Measurements from ENCODE around the gene PXYLP1.

Gene PXYLP1

DNA sequence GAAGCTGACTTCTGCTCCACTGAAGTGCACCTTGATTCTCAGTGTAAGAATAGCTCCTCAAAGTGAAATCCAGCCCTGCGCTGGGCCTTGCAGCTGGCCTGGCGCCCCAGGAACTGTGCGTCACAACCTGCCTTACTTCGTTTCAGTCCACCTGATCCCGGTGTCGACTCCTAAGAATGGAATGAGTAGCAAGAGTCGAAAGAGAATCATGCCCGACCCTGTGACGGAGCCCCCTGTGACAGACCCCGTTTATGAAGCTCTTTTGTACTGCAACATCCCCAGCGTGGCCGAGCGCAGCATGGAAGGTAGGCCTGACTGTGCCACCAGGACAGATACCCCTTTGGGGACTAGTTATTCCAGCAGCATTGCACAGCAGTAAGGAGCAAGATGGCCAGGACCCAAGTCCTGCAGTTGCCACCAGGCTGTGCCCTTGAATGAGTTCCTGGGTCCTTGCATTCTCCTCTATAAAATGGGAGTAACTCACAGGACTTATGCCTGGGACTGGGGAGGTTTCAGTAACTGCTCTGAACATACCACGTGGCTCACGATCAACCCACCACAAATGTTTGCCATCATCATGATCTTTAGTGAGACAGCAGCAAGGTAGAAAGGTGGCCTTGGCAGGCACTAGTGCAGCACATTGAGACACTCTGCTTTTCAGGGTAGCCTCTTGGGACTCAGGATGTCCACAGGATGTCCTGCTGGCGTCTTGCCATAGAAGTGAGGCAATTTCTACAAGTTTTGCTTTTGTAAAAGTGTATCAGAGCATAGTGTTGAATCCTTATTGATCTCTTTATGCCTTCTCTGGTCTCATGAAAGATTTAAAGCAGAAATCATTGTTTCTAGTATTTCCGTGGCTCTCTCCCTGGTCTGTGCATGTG is 46.8 kb downstream of the PXYLP1 start:
- H3K4me1 ChIP-seq (ENCODE audit: control insufficient read depth, insufficient read depth, low read length), result no peaks in the 10 kb centered on the region
- no peak for DNase-seq (ENCODE audit: low read depth, low spot score)
- WGBS (ENCODE audit: insufficient coverage, insufficient read length), result no CpG with 5 or more reads among the region's 17 CpGs
- H3K36me3 ChIP-seq (ENCODE audit: control insufficient read depth, insufficient read depth, low read length), result no peaks in the 10 kb centered on the region
- no peak overlapping the region for H3K27ac ChIP-seq (ENCODE audit: low read length)
- H3K27me3 ChIP-seq (ENCODE audit: control insufficient read depth, insufficient read depth, low read length), result no peaks in the 10 kb centered on the region
- H3K4me3 ChIP-seq (ENCODE audit: low read length), result no peak overlapping the region
- H3K9me3 ChIP-seq (ENCODE audit: control insufficient read depth, insufficient read depth, low read length), result no peaks in the 10 kb centered on the region

DNA sequence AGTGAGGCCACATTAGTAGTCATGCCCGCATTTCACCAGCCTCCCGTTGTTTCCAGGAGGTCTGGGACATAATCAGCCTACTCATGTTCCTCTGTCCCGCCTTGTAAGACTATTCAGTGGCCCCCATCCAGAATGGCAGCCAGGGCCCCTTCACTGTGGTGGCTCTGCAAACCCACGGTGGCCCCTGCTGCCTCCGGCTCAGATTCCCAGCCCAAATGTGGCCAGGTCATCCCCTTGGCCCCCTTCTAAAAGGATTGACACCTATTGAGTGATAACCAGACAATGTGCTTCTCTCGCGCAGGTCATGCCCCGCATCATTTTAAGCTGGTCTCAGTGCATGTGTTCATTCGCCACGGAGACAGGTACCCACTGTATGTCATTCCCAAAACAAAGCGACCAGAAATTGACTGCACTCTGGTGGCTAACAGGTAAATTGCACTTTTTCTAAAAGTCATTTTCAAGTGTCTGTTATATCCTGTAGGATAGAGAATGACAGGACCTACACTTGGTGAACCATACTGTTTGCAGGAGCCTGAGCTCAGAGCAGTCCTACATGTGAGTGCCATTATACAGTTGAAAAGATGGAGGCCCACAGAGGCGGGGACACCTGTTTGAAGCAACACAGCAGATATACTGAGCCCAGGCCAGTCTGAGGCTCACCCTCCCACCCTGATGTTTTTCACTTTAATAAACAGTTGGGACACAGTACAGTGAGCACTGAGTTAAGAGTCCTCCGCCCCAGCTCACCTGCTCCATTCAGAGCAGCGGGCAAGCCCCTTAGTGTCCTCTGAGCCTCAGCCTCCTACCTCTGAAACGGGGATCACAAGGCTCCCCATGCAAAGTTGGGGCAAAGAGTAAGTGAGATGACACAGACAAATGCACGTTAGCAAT is 47.7 kb downstream of the PXYLP1 start:
- H3K36me3 ChIP-seq (ENCODE audit: control insufficient read depth, insufficient read depth, low read length), result no peaks in the 10 kb centered on the region
- H3K27me3 ChIP-seq (ENCODE audit: control insufficient read depth, insufficient read depth, low read length), result no peaks in the 10 kb centered on the region
- peak; percentile 9 for DNase-seq (ENCODE audit: low read depth, low spot score)
- no peaks in the 10 kb centered on the region for H3K9me3 ChIP-seq (ENCODE audit: control insufficient read depth, insufficient read depth, low read length)
- H3K4me1 ChIP-seq (ENCODE audit: control insufficient read depth, insufficient read depth, low read length), result no peaks in the 10 kb centered on the region
- H3K4me3 ChIP-seq (ENCODE audit: low read length), result no peak overlapping the region
- H3K27ac ChIP-seq (ENCODE audit: low read length), result no peak overlapping the region
- no CpG with 5 or more reads among the region's 16 CpGs for WGBS (ENCODE audit: insufficient coverage, insufficient read length)

DNA sequence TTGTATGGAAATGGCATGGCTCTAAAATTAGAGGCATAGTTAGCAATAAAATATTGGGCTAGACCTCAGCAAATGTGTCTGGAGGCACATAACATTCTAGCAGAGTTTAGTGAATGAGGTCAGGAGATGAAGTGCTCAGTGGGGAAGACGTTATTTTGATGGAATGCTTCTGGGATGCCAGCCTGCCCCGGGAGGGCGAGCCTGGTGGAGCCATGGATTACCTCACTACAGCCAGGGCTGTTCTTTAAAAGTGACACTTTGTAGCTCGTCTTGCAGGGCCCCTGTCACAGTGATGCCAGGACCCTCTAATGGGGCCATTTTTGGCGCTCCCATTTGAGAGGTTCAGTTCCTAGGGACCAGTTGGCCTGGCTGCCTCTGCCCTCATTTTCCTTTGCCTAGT is 48.5 kb downstream of the PXYLP1 start:
- Histone ChIP-seq H3K27ac (ENCODE audit: low read length) (no peak overlapping the region), H3K36me3 (ENCODE audit: control insufficient read depth, insufficient read depth, low read length) (no peaks in the 10 kb centered on the region; the same call in 1 of the 2 replicates), H3K4me1 (ENCODE audit: control insufficient read depth, insufficient read depth, low read length) (no peaks in the 10 kb centered on the region), H3K27me3 (ENCODE audit: control insufficient read depth, insufficient read depth, low read length) (no peaks in the 10 kb centered on the region), H3K4me3 (ENCODE audit: low read length) (no peak overlapping the region), H3K9me3 (ENCODE audit: control insufficient read depth, insufficient read depth, low read length) (no peaks in the 10 kb centered on the region)
- no peak for DNase-seq (ENCODE audit: low read depth, low spot score)
- WGBS (ENCODE audit: insufficient coverage, insufficient read length), result no CpG with 5 or more reads among the region's 5 CpGs

DNA sequence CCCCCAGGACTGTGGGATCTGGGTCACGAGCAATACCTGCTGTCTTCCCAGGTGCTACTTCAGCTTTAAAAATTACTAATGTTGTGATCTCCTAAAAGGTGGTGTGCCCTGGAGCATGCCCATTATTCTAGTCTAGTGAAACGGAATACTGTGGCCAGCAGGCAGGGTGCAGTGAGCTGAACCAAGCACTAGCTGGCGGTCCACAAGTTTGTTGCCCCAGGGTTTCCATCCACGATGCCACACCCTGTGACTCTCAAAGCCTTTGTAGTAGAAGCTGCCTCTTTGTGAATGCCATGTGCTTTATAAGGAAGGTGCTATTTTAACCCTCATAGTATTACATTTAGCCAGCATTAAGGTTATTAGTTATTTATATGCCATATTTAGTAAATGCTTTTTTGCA is 49.1 kb downstream of the PXYLP1 start:
- Histone ChIP-seq H3K36me3 (ENCODE audit: control insufficient read depth, insufficient read depth, low read length) (no peaks in the 10 kb centered on the region; the same call in 1 of the 2 replicates), H3K4me3 (ENCODE audit: low read length) (no peak overlapping the region), H3K4me1 (ENCODE audit: control insufficient read depth, insufficient read depth, low read length) (no peaks in the 10 kb centered on the region), H3K27ac (ENCODE audit: low read length) (no peak overlapping the region), H3K9me3 (ENCODE audit: control insufficient read depth, insufficient read depth, low read length) (no peaks in the 10 kb centered on the region), H3K27me3 (ENCODE audit: control insufficient read depth, insufficient read depth, low read length) (no peaks in the 10 kb centered on the region)
- WGBS (ENCODE audit: insufficient coverage, insufficient read length), result no CpG with 5 or more reads among the region's 4 CpGs
- no peak for DNase-seq (ENCODE audit: low read depth, low spot score)

DNA sequence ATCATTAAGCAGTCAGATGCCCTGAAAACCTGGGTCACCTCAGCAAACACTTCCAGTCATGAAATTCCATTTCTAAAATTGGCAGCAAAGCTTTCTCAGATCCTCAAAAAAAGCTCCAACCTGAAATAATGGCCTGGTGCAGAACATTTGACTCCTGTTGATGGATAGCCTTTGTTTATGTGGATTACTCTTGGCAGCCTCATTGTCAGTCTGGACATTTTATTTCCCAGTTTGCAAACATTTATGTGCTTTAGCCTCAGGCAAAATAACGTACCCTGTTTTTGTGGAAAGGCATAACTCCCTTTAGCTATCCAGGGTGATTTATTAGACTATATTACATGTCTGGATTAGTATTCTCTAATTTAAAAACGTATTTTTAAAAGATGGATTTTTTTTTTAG is 53.9 kb downstream of the PXYLP1 start:
- no CpG with 5 or more reads among the region's 2 CpGs for WGBS (ENCODE audit: insufficient coverage, insufficient read length)

DNA sequence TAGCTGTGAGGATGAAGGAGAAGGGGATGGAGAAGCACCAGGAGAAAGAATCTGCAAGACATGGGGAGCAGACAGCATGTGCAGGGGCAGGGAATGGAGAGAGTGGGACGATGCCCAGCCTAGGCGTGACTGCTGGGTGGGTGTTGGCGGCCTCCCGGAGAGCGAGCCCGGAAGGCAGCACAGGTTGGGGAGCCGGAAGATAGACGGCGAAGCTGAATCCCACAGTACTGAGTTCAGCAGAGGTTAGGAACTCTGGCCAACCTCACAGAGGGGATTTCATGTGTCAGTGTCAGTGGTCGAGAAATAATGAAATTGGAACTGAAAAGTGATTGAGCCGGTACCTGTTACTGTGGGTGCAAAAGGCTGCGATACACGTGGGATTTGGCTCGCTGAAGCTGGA is 55.2 kb downstream of the PXYLP1 start:
- WGBS (ENCODE audit: insufficient coverage, insufficient read length), result no CpG with 5 or more reads among the region's 14 CpGs
- H3K4me1 ChIP-seq (ENCODE audit: control insufficient read depth, insufficient read depth, low read length), result no peaks in the 10 kb centered on the region
- no peak overlapping the region for H3K27ac ChIP-seq (ENCODE audit: low read length)

More for the DNA sequence above, 53.9 kb downstream of the PXYLP1 start:
- Histone ChIP-seq H3K27ac (ENCODE audit: low read length) (no peak overlapping the region), H3K4me3 (ENCODE audit: low read length) (no peak overlapping the region), H3K36me3 (ENCODE audit: control insufficient read depth, insufficient read depth, low read length) (no peaks in the 10 kb centered on the region; the same call in 1 of the 2 replicates), H3K9me3 (ENCODE audit: control insufficient read depth, insufficient read depth, low read length) (no peaks in the 10 kb centered on the region), H3K27me3 (ENCODE audit: control insufficient read depth, insufficient read depth, low read length) (no peaks in the 10 kb centered on the region), H3K4me1 (ENCODE audit: control insufficient read depth, insufficient read depth, low read length) (no peaks in the 10 kb centered on the region)
- DNase-seq (ENCODE audit: low read depth, low spot score), result no peak

DNA sequence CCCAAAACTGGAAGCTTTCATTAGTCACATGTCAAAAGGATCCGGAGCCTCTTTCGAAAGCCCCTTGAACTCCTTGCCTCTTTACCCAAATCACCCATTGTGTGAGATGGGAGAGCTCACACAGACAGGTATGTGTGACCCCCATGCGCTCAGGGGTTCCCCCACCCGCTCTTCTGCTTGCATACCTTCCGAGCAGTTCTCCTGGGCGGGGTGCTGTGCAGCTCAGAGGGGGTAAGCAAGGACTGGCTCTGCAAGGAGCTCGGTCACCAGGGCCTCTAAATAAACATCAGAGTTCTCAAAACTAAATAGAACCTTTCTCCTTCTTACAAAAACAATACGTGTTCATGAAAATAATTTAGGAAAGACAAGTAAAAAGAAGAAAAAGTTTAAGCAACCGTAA is 55.7 kb downstream of the PXYLP1 start:
- H3K4me1 ChIP-seq (ENCODE audit: control insufficient read depth, insufficient read depth, low read length), result no peaks in the 10 kb centered on the region

More for the DNA sequence above, 55.2 kb downstream of the PXYLP1 start:
- H3K36me3 ChIP-seq (ENCODE audit: control insufficient read depth, insufficient read depth, low read length), result no peaks in the 10 kb centered on the region; the same call in 1 of the 2 replicates
- no peaks in the 10 kb centered on the region for H3K9me3 ChIP-seq (ENCODE audit: control insufficient read depth, insufficient read depth, low read length)
- no peak overlapping the region for H3K4me3 ChIP-seq (ENCODE audit: low read length)
- H3K27me3 ChIP-seq (ENCODE audit: control insufficient read depth, insufficient read depth, low read length), result no peaks in the 10 kb centered on the region
- no peak for DNase-seq (ENCODE audit: low read depth, low spot score)

DNA sequence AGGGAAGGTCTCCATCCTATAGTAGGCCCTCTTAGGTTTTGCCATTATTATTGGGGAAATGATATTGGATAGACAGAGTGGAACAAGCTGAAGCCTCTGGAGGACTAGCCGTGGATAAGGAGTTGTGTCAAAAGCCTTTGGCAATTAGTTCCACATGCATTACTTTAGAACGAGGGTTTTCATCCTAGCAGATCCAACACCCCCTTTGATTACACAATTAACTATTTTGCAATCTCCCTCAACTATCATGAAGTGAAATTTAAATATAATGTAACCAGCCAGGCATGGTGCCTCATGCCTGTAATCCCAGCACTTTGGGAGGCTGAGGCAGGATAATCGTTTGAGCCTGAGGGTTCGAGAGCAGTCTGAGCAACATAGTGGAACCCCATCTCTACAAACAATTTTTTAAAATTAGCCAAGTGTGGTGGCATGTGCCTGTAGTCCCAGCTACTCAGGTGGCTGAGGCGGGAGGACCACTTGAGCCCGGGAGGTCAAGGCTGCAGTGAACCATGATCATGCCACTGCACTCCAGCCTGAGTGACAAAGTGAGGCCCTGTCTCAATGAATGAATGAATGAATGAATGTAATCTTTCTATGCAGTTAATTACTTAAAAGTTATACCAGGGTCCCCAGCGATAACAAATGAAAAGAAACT is 56.8 kb downstream of the PXYLP1 start:
- Histone ChIP-seq H3K36me3 (ENCODE audit: control insufficient read depth, insufficient read depth, low read length) (no peaks in the 10 kb centered on the region; the same call in 1 of the 2 replicates), H3K4me1 (ENCODE audit: control insufficient read depth, insufficient read depth, low read length) (no peaks in the 10 kb centered on the region), H3K4me3 (ENCODE audit: low read length) (no peak overlapping the region), H3K27me3 (ENCODE audit: control insufficient read depth, insufficient read depth, low read length) (no peaks in the 10 kb centered on the region), H3K27ac (ENCODE audit: low read length) (no peak overlapping the region), H3K9me3 (ENCODE audit: control insufficient read depth, insufficient read depth, low read length) (no peaks in the 10 kb centered on the region)
- no peak for DNase-seq (ENCODE audit: low read depth, low spot score)
- WGBS (ENCODE audit: insufficient coverage, insufficient read length), result no CpG with 5 or more reads among the region's 7 CpGs

More for the DNA sequence above, 55.7 kb downstream of the PXYLP1 start:
- WGBS (ENCODE audit: insufficient coverage, insufficient read length), result no CpG with 5 or more reads among the region's 9 CpGs
- no peaks in the 10 kb centered on the region; the same call in 1 of the 2 replicates for H3K36me3 ChIP-seq (ENCODE audit: control insufficient read depth, insufficient read depth, low read length)
- no peak overlapping the region for H3K27ac ChIP-seq (ENCODE audit: low read length)
- H3K4me3 ChIP-seq (ENCODE audit: low read length), result no peak overlapping the region
- DNase-seq (ENCODE audit: low read depth, low spot score), result no peak
- H3K9me3 ChIP-seq (ENCODE audit: control insufficient read depth, insufficient read depth, low read length), result no peaks in the 10 kb centered on the region
- H3K27me3 ChIP-seq (ENCODE audit: control insufficient read depth, insufficient read depth, low read length), result no peaks in the 10 kb centered on the region

DNA sequence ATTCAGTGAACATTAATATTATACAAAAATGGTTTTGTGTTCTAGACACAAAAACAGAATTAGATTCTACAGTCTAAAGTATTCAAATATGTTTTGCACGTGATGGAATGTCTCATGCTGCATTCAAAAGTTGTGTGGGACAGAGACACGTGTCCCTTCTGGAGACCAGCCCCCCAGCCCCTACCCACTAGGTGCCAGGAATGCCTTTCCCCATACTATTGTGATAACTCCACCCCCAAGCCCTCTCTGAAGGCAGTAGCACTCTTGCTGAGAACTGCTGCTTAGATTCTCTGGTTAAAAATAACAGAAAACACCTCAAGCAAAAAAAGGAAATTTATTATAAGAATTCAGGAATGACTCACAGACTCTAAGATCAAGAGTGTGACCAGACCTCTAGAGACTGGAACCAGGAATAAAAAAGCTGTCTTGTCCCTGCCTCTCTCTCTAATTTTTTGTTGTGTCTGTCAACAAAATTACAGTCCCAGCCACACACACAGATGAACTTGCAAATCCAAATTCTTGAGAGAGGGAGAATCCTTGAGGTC is 57.7 kb downstream of the PXYLP1 start:
- Histone ChIP-seq H3K4me3 (ENCODE audit: low read length) (no peak overlapping the region), H3K4me1 (ENCODE audit: control insufficient read depth, insufficient read depth, low read length) (no peaks in the 10 kb centered on the region), H3K27ac (ENCODE audit: low read length) (no peak overlapping the region), H3K36me3 (ENCODE audit: control insufficient read depth, insufficient read depth, low read length) (no peaks in the 10 kb centered on the region; the same call in 1 of the 2 replicates), H3K27me3 (ENCODE audit: control insufficient read depth, insufficient read depth, low read length) (no peaks in the 10 kb centered on the region), H3K9me3 (ENCODE audit: control insufficient read depth, insufficient read depth, low read length) (no peaks in the 10 kb centered on the region)
- WGBS (ENCODE audit: insufficient coverage, insufficient read length), result no CpG with 5 or more reads among the region's 2 CpGs
- no peak for DNase-seq (ENCODE audit: low read depth, low spot score)

All from iPS DF 6.9 (cell line).